AG08396 (cell line): ENCODE data around the gene IGSF21.

Experiments used
- DNase-seq: peaks from one replicate; pipeline ENCODE4 v3.0.0; 2012; ENCODE audit warnings: low spot score, mixed read lengths

The IGSF21 gene

DNA sequence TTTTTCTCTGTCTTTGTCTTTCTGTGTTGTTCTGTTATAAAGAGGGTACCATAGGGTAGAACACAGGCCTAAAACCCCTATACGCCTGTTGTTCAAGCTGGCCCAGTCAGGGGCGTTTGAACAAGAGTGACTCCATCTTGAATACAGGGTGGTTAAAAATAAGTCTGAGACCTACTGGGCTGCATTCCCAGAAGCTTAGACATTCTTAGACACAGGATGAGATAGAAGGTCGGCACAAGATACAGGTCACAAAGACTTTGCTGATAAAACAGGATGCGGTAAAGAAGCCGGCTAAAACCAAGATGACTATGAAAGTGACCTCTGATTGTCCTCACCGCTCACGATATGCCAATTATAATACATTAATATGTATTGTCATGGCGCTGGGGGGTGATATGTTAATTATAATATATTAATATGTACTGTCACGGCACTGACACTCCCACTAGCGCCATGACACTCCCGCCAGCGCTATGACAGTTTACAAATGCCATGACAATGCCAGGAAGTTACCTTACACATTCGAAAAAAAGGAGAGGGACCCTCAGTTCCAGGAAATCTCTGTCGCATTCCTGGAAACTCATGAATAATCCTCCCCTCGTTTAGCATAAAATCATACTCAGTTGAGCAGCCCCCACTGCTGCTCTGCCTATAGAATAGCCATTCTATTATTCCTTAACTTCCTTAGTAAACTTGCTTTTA is 314.6 kb downstream of the IGSF21 start:
- no peak for DNase-seq

DNA sequence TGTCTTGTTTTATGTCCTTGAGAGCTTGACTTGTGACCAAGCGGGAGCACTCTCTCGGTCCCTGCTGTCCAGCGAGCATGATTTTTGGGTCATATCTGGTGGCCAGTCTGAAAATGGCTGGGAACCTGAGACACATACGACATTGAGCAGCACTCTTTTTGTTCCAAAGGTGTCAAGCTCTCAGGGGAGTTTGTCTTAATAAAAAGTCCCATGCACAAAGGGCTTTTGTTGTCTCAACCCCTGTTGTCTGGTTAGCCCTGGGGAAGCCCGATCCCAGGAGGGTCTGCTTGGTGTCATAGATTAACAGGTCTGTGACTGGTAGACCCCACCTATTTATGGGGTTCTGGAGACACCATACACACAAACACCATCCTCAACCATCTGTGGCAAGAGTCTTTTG is 315.4 kb downstream of the IGSF21 start:
- DNase-seq: no peak

DNA sequence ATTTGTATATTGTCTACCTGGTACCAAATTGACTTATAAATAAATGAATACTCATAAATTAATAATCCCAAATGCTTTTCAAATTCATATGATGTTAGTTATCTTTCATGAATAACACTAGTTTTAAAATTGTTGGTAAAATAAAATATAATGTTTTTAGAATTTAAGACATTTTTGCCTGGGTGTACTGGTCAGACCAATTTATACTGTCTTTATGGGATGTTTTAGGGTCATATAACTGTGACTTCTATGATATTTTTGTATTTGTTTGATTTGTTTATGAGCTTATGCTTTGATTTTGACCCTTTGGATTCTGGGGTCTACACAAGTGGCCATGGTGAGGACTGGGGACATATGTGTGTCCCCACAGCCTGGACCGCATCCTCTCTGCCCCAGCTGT is 319.0 kb downstream of the IGSF21 start:
- no peak for DNase-seq
